ENCODE results near the gene EFEMP2. TPM values are rescaled to one million over a fixed set of nuclear protein-coding genes. Genes with fewer than 3 reads are reported as not detected.

Gene EFEMP2
- total and polyA plus RNA-seq, 10 of the 15 experiments (the other 5 are each of a cell fraction or from before 2014, with no cell fraction given), result 0.24 to 13.2 (median 1.3) TPM; not detected in 1

GRCh38 chr11:65856689-65857499 lies 15.7 kb downstream of the EFEMP2 start (continued):
- TF ChIP-seq, protein P1, sequence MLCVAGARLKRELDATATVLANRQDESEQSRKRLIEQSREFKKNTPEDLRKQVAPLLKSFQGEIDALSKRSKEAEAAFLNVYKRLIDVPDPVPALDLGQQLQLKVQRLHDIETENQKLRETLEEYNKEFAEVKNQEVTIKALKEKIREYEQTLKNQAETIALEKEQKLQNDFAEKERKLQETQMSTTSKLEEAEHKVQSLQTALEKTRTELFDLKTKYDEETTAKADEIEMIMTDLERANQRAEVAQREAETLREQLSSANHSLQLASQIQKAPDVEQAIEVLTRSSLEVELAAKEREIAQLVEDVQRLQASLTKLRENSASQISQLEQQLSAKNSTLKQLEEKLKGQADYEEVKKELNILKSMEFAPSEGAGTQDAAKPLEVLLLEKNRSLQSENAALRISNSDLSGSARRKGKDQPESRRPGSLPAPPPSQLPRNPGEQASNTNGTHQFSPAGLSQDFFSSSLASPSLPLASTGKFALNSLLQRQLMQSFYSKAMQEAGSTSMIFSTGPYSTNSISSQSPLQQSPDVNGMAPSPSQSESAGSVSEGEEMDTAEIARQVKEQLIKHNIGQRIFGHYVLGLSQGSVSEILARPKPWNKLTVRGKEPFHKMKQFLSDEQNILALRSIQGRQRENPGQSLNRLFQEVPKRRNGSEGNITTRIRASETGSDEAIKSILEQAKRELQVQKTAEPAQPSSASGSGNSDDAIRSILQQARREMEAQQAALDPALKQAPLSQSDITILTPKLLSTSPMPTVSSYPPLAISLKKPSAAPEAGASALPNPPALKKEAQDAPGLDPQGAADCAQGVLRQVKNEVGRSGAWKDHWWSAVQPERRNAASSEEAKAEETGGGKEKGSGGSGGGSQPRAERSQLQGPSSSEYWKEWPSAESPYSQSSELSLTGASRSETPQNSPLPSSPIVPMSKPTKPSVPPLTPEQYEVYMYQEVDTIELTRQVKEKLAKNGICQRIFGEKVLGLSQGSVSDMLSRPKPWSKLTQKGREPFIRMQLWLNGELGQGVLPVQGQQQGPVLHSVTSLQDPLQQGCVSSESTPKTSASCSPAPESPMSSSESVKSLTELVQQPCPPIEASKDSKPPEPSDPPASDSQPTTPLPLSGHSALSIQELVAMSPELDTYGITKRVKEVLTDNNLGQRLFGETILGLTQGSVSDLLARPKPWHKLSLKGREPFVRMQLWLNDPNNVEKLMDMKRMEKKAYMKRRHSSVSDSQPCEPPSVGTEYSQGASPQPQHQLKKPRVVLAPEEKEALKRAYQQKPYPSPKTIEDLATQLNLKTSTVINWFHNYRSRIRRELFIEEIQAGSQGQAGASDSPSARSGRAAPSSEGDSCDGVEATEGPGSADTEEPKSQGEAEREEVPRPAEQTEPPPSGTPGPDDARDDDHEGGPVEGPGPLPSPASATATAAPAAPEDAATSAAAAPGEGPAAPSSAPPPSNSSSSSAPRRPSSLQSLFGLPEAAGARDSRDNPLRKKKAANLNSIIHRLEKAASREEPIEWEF (IDR thresholded peaks at IDR 0.05; ENCODE audit: insufficient replicate concordance, low read depth, low read length), result no peak
- TF ChIP-seq POLR2AphosphoS2 (IDR thresholded peaks at IDR 0.05; ENCODE audit: low read depth, low read length), result 0 out of 2 replicates have a peak, but pooled peaks have one; percentile 39
- no peak for TF ChIP-seq SUZ12 (IDR thresholded peaks at IDR 0.05; ENCODE audit: unreplicated experiment)
- TF ChIP-seq STAT3 (IDR thresholded peaks at IDR 0.05; ENCODE audit: low read depth, low read length), result no peak
- TF ChIP-seq HCFC1 (IDR thresholded peaks at IDR 0.05; ENCODE audit: low read length), result no peak; the same call in 1 of the 2 replicates
- no peak for TF ChIP-seq TCF12 (IDR thresholded peaks at IDR 0.05; ENCODE audit: low read depth, low read length)
- TF ChIP-seq, protein P2, sequence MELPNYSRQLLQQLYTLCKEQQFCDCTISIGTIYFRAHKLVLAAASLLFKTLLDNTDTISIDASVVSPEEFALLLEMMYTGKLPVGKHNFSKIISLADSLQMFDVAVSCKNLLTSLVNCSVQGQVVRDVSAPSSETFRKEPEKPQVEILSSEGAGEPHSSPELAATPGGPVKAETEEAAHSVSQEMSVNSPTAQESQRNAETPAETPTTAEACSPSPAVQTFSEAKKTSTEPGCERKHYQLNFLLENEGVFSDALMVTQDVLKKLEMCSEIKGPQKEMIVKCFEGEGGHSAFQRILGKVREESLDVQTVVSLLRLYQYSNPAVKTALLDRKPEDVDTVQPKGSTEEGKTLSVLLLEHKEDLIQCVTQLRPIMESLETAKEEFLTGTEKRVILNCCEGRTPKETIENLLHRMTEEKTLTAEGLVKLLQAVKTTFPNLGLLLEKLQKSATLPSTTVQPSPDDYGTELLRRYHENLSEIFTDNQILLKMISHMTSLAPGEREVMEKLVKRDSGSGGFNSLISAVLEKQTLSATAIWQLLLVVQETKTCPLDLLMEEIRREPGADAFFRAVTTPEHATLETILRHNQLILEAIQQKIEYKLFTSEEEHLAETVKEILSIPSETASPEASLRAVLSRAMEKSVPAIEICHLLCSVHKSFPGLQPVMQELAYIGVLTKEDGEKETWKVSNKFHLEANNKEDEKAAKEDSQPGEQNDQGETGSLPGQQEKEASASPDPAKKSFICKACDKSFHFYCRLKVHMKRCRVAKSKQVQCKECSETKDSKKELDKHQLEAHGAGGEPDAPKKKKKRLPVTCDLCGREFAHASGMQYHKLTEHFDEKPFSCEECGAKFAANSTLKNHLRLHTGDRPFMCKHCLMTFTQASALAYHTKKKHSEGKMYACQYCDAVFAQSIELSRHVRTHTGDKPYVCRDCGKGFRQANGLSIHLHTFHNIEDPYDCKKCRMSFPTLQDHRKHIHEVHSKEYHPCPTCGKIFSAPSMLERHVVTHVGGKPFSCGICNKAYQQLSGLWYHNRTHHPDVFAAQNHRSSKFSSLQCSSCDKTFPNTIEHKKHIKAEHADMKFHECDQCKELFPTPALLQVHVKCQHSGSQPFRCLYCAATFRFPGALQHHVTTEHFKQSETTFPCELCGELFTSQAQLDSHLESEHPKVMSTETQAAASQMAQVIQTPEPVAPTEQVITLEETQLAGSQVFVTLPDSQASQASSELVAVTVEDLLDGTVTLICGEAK (IDR thresholded peaks at IDR 0.05; ENCODE audit: borderline replicate concordance), result peak; percentile 87; the same call in 1 of the 2 replicates
- no peak for TF ChIP-seq BCL11A (IDR thresholded peaks at IDR 0.05; ENCODE audit: low read depth, low read length)
- TF ChIP-seq, protein P3, sequence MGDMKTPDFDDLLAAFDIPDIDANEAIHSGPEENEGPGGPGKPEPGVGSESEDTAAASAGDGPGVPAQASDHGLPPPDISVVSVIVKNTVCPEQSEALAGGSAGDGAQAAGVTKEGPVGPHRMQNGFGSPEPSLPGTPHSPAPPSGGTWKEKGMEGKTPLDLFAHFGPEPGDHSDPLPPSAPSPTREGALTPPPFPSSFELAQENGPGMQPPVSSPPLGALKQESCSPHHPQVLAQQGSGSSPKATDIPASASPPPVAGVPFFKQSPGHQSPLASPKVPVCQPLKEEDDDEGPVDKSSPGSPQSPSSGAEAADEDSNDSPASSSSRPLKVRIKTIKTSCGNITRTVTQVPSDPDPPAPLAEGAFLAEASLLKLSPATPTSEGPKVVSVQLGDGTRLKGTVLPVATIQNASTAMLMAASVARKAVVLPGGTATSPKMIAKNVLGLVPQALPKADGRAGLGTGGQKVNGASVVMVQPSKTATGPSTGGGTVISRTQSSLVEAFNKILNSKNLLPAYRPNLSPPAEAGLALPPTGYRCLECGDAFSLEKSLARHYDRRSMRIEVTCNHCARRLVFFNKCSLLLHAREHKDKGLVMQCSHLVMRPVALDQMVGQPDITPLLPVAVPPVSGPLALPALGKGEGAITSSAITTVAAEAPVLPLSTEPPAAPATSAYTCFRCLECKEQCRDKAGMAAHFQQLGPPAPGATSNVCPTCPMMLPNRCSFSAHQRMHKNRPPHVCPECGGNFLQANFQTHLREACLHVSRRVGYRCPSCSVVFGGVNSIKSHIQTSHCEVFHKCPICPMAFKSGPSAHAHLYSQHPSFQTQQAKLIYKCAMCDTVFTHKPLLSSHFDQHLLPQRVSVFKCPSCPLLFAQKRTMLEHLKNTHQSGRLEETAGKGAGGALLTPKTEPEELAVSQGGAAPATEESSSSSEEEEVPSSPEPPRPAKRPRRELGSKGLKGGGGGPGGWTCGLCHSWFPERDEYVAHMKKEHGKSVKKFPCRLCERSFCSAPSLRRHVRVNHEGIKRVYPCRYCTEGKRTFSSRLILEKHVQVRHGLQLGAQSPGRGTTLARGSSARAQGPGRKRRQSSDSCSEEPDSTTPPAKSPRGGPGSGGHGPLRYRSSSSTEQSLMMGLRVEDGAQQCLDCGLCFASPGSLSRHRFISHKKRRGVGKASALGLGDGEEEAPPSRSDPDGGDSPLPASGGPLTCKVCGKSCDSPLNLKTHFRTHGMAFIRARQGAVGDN (IDR thresholded peaks at IDR 0.05), result no peak
- TF ChIP-seq, protein P4, sequence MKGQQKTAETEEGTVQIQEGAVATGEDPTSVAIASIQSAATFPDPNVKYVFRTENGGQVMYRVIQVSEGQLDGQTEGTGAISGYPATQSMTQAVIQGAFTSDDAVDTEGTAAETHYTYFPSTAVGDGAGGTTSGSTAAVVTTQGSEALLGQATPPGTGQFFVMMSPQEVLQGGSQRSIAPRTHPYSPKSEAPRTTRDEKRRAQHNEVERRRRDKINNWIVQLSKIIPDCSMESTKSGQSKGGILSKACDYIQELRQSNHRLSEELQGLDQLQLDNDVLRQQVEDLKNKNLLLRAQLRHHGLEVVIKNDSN (IDR thresholded peaks at IDR 0.05; ENCODE audit: borderline replicate concordance, extremely low read length, insufficient read depth, low read depth, low read length), result peak; percentile 94
- no peak for TF ChIP-seq IRF5 (IDR thresholded peaks at IDR 0.05; ENCODE audit: borderline replicate concordance)
- TF ChIP-seq EED (IDR thresholded peaks at IDR 0.05; ENCODE audit: low read depth), result no peak

Data from GM12878 (cell line).